Upper lobe of left lung (tissue), 4 donors: ENCODE data around the gene SLC25A23.

Source experiments
- CTCF ChIP-seq, 6 experiments: fragments of 450-650 bp in 4 of 6; fragments of 200-600 bp in 2 of 6; sonication (generic) in 2 of 6; IDR thresholded peaks; one replicate each; pipeline ENCODE4 v1.5.1; 2016 to 2019; ENCODE audit warnings: antibody characterized with exemption in 6 of 6
- EP300 ChIP-seq, 4 donors: sonication (generic); formaldehyde crosslinking; IDR thresholded peaks; one replicate each; pipeline ENCODE4 v1.5.1; 2017; ENCODE audit warnings: antibody characterized with exemption in 4 of 4, control low read depth in 2 of 4
- POLR2A ChIP-seq, 4 donors: fragments of 450-650 bp; IDR thresholded peaks; one replicate each; pipeline ENCODE4 v1.5.1; 2016 to 2017; ENCODE audit warnings: antibody characterized with exemption in 4 of 4, mild to moderate bottlenecking in 2 of 4

GRCh38 chr19:6413721-6414643 is 45.6 kb downstream of the SLC25A23 start:
- TF ChIP-seq EP300 (IDR thresholded peaks at IDR 0.05) (no peak), POLR2A (IDR thresholded peaks at IDR 0.05) (no peak), CTCF (IDR thresholded peaks at IDR 0.05) (no peak)
